Measurements from ENCODE around the gene B4GALNT4.

- no peak for TF ChIP-seq HMG20B (CRISPR knock-in tag; conservative IDR thresholded peaks at IDR 0.05)
- no peak for TF ChIP-seq NCOA2 (CRISPR knock-in tag; IDR thresholded peaks at IDR 0.05)
- TF ChIP-seq CTCF (CRISPR knock-in tag; IDR thresholded peaks at IDR 0.05), result no peak
- no peak for TF ChIP-seq ZNF577 (CRISPR knock-in tag; IDR thresholded peaks at IDR 0.05; ENCODE audit: borderline replicate concordance, low read depth)
- TF ChIP-seq TRIM24 (CRISPR knock-in tag; IDR thresholded peaks at IDR 0.05), result no peak
- TF ChIP-seq FOSL1 (CRISPR knock-in tag; IDR thresholded peaks at IDR 0.05; ENCODE audit: borderline replicate concordance), result no peak
- TF ChIP-seq, protein P1, sequence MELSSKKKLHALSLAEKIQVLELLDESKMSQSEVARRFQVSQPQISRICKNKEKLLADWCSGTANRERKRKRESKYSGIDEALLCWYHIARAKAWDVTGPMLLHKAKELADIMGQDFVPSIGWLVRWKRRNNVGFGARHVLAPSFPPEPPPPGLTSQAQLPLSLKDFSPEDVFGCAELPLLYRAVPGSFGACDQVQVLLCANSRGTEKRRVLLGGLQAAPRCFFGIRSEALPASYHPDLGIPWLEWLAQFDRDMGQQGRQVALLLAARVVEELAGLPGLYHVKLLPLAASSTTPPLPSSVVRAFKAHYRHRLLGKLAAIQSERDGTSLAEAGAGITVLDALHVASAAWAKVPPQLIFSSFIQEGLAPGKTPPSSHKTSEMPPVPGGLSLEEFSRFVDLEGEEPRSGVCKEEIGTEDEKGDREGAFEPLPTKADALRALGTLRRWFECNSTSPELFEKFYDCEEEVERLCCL (CRISPR knock-in tag; IDR thresholded peaks at IDR 0.05; ENCODE audit: borderline replicate concordance), result no peak
- no peak for TF ChIP-seq POLR2A (IDR thresholded peaks at IDR 0.05; ENCODE audit: insufficient read depth in 1 of 2, low read depth in 2 of 2, low read length in 2 of 2)
- TF ChIP-seq, protein P2, sequence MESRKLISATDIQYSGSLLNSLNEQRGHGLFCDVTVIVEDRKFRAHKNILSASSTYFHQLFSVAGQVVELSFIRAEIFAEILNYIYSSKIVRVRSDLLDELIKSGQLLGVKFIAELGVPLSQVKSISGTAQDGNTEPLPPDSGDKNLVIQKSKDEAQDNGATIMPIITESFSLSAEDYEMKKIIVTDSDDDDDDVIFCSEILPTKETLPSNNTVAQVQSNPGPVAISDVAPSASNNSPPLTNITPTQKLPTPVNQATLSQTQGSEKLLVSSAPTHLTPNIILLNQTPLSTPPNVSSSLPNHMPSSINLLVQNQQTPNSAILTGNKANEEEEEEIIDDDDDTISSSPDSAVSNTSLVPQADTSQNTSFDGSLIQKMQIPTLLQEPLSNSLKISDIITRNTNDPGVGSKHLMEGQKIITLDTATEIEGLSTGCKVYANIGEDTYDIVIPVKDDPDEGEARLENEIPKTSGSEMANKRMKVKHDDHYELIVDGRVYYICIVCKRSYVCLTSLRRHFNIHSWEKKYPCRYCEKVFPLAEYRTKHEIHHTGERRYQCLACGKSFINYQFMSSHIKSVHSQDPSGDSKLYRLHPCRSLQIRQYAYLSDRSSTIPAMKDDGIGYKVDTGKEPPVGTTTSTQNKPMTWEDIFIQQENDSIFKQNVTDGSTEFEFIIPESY (CRISPR knock-in tag; IDR thresholded peaks at IDR 0.05), result no peak
Measured at GRCh38 chr11:364991-365725, 4.1 kb upstream of the B4GALNT4 start.
